ENCODE measurements around the gene CAB39.

- TF ChIP-seq POLR2AphosphoS5 (IDR thresholded peaks at IDR 0.05; ENCODE audit: low read depth): no peak
- TF ChIP-seq CTCF (IDR thresholded peaks at IDR 0.05; ENCODE audit: insufficient read depth, low read length): no peak
- TF ChIP-seq GABPA (IDR thresholded peaks at IDR 0.05; ENCODE audit: low read depth): no peak
- TF ChIP-seq REST (IDR thresholded peaks at IDR 0.05; ENCODE audit: insufficient replicate concordance, low read depth): no peak
These were observed 104.1 kb downstream of the CAB39 start for GRCh38 chr2:230816735-230817134.
